Measurements from ENCODE around the gene TMEM239.

GRCh38 chr20:2838847-2839671 lies 22.9 kb downstream of the TMEM239 start:
- TF ChIP-seq POLR2A (IDR thresholded peaks at IDR 0.05; ENCODE audit: low read depth, low read length) (no peak), POLR2AphosphoS5 (IDR thresholded peaks at IDR 0.05; ENCODE audit: low read depth, low read length) (no peak), TAF1 (IDR thresholded peaks at IDR 0.05; ENCODE audit: borderline replicate concordance, low read depth, low read length) (no peak)
